CD4-positive, alpha-beta T cell treated with Interleukin-15 for 4 hours (primary cell): ENCODE data around the gene HOXC5.

ENCODE experiments used
- DNase-seq: peaks from one replicate; pipeline ENCODE4 v3.0.0-alpha.2; 2020; ENCODE audit warnings: low spot score

HOXC5 gene

GRCh38 chr12:54032627-54033100 lies at the start of gene HOXC5:
Gene HOXC5 (plus strand): TSS chr12:54033050. CDS start chr12:54033123, 73 bp downstream.
- DNase-seq: peak; percentile 62

DNA sequence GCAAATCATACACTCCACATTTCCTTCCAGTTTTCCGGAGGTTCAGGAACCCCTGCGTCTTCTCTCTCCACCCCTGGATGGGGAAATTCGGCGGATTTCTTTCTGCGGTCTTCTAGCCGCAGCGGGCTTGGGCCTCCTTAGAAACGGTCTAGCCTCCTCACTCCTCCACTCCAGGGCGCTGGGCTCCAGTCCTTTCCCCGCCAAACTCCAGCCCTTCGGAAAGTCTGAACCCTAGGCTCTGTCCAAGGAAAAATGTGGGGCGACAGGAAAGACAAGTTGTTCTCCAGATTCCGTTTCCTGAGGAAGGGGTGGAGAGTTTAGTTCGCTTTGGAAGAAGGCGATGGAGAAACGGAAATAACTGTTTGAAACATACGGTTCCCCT lies 49.3 kb upstream of the HOXC5 start:
- DNase-seq: no peak

- no peak for DNase-seq
These were observed 48.8 kb upstream of the HOXC5 start for GRCh38 chr12:53983950-53984572.

GRCh38 chr12:53984901-53985691 lies 47.8 kb upstream of the HOXC5 start, which contains the start of gene HOXC10:
Gene HOXC10 (plus strand): TSS chr12:53985146. CDS start chr12:53985260, 114 bp downstream.
- peak; percentile 69 for DNase-seq

- DNase-seq: no peak
These were observed 47.2 kb upstream of the HOXC5 start for GRCh38 chr12:53985692-53985993.

GRCh38 chr12:53985994-53986685 lies 46.7 kb upstream of the HOXC5 start:
- DNase-seq: no peak

- no peak for DNase-seq
These were observed 46.0 kb upstream of the HOXC5 start for GRCh38 chr12:53986686-53987483.

- DNase-seq: no peak
These were observed 45.0 kb upstream of the HOXC5 start for GRCh38 chr12:53987787-53988230.

- no peak for DNase-seq
These were observed 44.2 kb upstream of the HOXC5 start for GRCh38 chr12:53988541-53989226.

DNA sequence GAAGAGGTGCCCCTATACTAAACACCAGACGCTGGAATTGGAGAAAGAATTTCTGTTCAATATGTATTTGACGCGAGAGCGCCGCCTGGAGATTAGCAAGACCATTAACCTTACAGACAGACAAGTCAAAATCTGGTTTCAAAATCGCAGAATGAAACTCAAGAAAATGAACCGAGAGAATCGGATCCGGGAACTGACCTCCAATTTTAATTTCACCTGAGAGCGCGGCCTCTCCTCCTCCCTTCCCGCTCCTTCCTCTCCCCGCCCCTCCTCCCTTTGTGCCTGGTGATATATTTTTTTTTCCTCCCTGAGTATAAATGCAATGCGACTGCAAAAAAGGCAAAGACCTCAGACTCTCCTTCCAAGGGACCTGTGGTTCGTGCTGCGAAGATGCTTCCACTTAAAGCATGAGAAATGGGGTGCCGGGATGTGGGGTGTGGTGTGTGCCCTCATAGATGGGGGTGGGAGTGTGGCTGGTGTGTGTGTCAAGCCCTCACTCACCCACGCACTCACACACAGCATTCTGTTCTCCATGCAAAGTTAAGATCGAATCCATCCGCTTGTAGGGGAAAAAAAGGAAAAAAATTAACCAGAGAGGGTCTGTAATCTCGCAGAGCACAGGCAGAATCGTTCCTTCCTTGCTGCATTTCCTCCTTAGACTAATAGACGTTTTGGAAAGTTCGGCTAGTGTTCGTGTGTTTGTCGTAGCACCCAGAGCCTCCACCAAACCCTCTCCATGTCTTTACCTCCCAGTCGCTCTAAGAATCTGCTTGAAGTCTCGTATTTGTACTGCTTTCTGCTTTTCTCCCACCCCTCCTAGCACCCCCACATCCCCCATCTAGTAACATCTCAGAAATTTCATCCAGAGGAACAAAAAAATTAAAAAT lies 43.4 kb upstream of the HOXC5 start:
- no peak for DNase-seq

GRCh38 chr12:53990311-53991076 lies 42.4 kb upstream of the HOXC5 start:
- DNase-seq: no peak

DNA sequence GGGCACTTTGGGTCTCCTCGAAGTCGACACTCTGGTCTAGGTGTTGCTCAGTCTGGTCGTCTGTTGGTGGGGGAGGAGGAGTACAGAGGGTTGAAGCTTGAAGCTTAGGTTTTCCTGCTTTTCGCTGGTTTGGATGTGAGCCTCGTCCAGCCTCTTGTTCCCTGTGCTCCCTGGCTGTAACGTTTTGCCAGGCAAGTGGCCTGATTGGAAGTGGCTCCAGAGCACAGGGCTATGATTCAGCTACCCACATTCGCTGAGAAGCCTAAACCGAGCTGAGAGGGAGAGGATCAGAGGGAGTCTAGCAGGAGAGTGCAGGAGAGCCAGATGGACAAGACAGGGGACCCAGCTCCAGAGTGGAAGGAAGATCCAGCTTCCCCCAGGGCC lies 41.8 kb upstream of the HOXC5 start:
- no peak for DNase-seq

DNA sequence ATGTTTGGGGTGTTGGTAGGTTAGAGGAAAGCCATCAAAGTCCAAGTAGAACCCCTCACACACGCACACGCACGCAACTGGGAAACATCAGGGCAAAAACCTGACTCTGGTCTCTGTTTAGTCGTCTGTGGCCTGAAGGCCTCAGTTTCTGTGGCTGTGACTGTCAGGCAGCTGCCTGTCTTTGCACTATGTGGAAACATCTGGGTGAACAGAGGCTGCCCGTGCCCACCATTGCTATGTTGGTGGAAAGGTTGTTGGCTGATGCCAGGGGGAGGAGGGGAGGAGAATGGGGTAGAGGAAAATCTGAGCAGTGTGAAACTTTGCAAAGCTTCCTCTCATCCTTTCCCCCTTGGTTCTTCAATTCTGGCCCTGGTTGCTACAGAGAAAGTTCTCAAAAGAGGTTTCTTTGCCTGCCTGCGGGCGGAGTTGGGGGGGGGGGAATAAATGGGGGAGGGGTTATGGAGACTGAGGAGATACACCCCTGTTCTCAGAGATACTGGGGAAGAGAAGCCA lies 40.4 kb upstream of the HOXC5 start:
- DNase-seq: no peak

DNA sequence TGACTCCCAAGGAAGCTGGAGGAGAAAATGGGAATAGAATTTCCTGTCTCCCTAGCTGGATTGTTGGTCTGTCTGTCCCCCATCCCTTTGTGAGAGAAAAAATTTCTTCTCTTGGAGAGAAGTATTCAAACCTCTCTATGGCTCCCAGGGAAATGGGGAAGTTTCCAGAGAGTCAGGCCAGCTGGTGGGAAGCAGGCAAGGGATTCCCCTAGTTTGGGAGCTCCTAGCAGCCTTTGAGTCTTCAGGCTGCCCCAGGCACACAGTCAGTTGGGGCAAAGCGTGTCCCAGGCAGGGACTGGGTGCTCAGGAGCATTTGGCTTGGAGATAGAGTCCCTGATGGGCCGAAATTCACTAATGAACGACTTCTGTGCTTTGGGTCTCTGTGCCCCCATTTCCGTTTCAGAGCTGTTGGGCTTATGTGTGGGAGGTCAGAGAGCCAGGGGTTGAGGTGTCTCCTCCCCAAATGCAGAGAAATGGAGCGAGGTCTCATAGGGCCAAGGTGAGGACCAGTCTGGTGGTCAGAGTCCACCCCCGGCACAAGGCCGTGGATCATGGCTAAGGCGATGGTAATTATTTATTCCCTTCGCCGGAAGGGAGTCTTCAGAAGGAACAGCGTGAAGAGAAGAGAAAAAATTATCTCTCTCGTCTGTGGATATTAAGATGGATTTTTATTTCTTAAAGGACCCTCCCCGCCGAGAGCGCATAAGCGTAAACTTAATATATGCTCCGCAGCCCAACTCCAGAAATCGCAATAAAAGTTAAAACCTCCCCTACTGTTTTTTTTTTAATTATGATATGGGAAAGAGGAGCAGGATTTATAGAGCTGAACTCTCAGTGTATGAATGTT lies 39.5 kb upstream of the HOXC5 start:
- no peak for DNase-seq

- no peak for DNase-seq
These were observed 38.9 kb upstream of the HOXC5 start for GRCh38 chr12:53994009-53994263.

GRCh38 chr12:53994264-53995001 lies 38.4 kb upstream of the HOXC5 start:
- DNase-seq: no peak

DNA sequence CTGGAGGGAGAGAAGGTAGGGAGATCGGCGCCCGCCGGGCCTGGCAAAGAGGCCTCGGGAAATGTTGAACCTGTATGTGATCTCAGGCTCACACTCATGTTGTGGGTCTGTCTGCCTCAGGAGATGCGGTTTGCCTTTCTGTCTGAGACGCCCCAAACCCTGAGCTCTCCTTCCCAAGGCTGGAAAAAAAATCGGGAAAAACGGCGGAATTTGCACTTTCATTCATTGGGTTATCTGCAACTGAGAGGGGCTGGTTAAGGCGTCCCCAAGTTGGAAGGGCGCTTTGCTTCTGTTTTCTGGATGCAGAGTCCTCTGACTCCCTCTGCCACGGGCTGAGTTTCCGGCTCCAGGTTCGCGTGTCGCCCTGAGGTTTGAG lies 37.9 kb upstream of the HOXC5 start:
- DNase-seq: peak; percentile 18
